ENCODE results near the gene ASB10.

ASB10 gene, protein sequence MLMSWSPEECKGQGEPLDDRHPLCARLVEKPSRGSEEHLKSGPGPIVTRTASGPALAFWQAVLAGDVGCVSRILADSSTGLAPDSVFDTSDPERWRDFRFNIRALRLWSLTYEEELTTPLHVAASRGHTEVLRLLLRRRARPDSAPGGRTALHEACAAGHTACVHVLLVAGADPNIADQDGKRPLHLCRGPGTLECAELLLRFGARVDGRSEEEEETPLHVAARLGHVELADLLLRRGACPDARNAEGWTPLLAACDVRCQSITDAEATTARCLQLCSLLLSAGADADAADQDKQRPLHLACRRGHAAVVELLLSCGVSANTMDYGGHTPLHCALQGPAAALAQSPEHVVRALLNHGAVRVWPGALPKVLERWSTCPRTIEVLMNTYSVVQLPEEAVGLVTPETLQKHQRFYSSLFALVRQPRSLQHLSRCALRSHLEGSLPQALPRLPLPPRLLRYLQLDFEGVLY

GRCh38 chr7:151186640-151187408 lies at the start of gene ASB10:
Gene ASB10, minus strand, starts transcription at chr7:151187250. Its CDS starts 120 bp downstream, at chr7:151187130.
- no peak for DNase-seq (ENCODE audit: low read depth)
- H3K4me3 ChIP-seq (ENCODE audit: control insufficient read depth, low read depth, low read length), result no peak within 1 kb of the TSS
- TF ChIP-seq, protein P1, sequence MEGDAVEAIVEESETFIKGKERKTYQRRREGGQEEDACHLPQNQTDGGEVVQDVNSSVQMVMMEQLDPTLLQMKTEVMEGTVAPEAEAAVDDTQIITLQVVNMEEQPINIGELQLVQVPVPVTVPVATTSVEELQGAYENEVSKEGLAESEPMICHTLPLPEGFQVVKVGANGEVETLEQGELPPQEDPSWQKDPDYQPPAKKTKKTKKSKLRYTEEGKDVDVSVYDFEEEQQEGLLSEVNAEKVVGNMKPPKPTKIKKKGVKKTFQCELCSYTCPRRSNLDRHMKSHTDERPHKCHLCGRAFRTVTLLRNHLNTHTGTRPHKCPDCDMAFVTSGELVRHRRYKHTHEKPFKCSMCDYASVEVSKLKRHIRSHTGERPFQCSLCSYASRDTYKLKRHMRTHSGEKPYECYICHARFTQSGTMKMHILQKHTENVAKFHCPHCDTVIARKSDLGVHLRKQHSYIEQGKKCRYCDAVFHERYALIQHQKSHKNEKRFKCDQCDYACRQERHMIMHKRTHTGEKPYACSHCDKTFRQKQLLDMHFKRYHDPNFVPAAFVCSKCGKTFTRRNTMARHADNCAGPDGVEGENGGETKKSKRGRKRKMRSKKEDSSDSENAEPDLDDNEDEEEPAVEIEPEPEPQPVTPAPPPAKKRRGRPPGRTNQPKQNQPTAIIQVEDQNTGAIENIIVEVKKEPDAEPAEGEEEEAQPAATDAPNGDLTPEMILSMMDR (IDR thresholded peaks at IDR 0.05; ENCODE audit: control insufficient read depth, insufficient read depth, low read depth, low read length, missing control alignments), result no peak

- TF ChIP-seq, protein P1 (IDR thresholded peaks at IDR 0.05; ENCODE audit: control insufficient read depth, insufficient read depth, low read depth, low read length, missing control alignments), result no peak
- no peak for DNase-seq (ENCODE audit: low read depth)
- no peak overlapping the region for H3K4me3 ChIP-seq (ENCODE audit: control insufficient read depth, low read depth, low read length)
Measured at GRCh38 chr7:151236406-151236805, 49.4 kb upstream of the ASB10 start.

DNA sequence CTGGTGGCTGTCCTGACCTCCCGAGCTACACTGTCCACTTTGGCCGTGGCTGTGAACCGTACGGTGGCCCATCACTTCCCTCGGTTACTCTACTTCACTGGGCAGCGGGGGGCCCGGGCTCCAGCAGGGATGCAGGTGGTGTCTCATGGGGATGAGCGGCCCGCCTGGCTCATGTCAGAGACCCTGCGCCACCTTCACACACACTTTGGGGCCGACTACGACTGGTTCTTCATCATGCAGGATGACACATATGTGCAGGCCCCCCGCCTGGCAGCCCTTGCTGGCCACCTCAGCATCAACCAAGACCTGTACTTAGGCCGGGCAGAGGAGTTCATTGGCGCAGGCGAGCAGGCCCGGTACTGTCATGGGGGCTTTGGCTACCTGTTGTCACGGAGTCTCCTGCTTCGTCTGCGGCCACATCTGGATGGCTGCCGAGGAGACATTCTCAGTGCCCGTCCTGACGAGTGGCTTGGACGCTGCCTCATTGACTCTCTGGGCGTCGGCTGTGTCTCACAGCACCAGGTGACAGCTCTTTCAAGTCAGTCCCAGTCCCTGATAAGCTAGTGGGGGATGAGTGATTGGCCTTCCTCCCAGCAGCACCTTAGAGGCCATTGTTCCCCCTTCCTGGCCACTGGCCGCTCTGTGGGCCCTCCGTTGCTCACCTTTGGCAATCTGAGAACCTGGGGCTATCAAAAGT lies 48.2 kb upstream of the ASB10 start:
- no peak for DNase-seq (ENCODE audit: low read depth)
- no peak overlapping the region for H3K4me3 ChIP-seq (ENCODE audit: control insufficient read depth, low read depth, low read length)
- TF ChIP-seq, protein P1 (IDR thresholded peaks at IDR 0.05; ENCODE audit: control insufficient read depth, insufficient read depth, low read depth, low read length, missing control alignments), result no peak

GRCh38 chr7:151233804-151234203 lies 46.8 kb upstream of the ASB10 start:
- DNase-seq (ENCODE audit: low read depth), result no peak
- TF ChIP-seq, protein P1 (IDR thresholded peaks at IDR 0.05; ENCODE audit: control insufficient read depth, insufficient read depth, low read depth, low read length, missing control alignments), result no peak
- H3K4me3 ChIP-seq (ENCODE audit: control insufficient read depth, low read depth, low read length), result peak overlapping the region; percentile 97

DNA sequence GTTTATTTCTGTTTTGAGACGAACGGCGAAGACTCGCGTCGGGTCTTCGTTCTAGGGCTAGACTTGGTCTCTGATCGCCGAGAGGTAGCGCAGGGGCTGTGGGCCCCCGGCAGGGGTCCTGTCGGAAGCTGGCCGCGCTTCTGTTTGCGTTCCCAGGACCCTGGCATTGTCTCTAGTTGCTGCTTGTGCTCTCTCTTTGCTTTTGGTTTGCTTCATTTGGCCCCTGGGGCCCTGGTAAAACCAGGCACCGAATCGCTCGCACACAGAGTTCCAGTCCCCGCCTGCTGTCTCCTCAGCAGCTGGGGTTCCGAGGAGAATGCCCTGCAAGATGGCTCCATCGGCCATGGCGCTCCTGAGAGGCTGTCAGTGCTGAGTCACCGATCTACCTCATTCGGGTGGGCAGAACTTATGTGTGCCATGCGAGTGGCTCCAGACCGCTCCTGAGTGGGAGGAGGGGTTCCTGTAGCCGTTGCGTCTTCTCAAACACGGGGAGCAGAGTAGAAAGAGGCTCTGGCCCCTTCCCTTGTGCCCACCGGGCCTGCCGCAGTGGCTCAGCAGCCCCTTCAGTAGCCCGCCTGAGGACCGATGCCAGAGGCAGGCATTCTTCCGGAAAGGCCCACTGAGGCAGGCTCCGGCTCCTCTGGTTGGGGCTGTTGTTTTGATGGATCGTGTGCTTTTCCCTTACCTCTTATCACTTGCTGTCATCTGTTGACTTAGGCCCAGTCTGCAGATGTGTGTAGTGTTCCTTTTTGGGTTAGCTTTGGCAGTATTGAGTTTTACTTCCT lies 46.1 kb upstream of the ASB10 start:
- TF ChIP-seq, protein P1 (IDR thresholded peaks at IDR 0.05; ENCODE audit: control insufficient read depth, insufficient read depth, low read depth, low read length, missing control alignments), result no peak
- DNase-seq (ENCODE audit: low read depth), result no peak
- peak overlapping the region; percentile 97 for H3K4me3 ChIP-seq (ENCODE audit: control insufficient read depth, low read depth, low read length)

Data from AG09309 (cell line).